Breast epithelium (tissue), 4 donors: ENCODE data around the gene KRTAP4-6. TPM values are rescaled to one million over a fixed set of nuclear protein-coding genes. Genes with fewer than 3 reads are reported as not detected.
"Not testable (repeated sequence)": the region's sequence is repeated elsewhere in the genome, so short reads cannot be mapped to it uniquely, and the experiment has no call there.

Experiments
- DNase-seq, 2 donors: peaks; one replicate each; pipeline ENCODE4 v3.0.0-alpha.2; 2019; ENCODE audit warnings: low spot score in 2 of 2
- H3K27ac ChIP-seq, 2 donors: fragments of 200-600 bp; sonication (generic) in 1 of 2; one replicate each; pipeline ENCODE4 v1.5.1; 2016 to 2019; ENCODE audit warnings: mild to moderate bottlenecking in 1 of 2
- H3K27me3 ChIP-seq, 2 donors: fragments of 200-600 bp; sonication (generic) in 1 of 2; one replicate each; pipeline versions ENCODE4 v1.5.1 to v1.6.0; 2017 to 2019; ENCODE audit warnings: control low read depth in 1 of 2, mild to moderate bottlenecking in 1 of 2
- H3K36me3 ChIP-seq: fragments of 200-600 bp; one replicate; pipeline ENCODE4 v1.5.1; 2019
- H3K4me1 ChIP-seq, 2 donors: fragments of 200-600 bp; sonication (generic); one replicate each; pipeline ENCODE4 v1.5.1; 2016 to 2019; ENCODE audit warnings: control low read depth in 1 of 2
- H3K4me3 ChIP-seq, 3 donors: fragments of 200-600 bp; sonication (generic); 1 replicate in 2 of 3; 2 replicates in 1 of 3; pipeline ENCODE4 v1.5.1; 2016 to 2019; ENCODE audit warnings: mild to moderate bottlenecking in 3 of 3, moderate library complexity in 2 of 3
- H3K9me3 ChIP-seq, 2 donors: fragments of 200-600 bp; sonication (generic) in 1 of 2; one replicate each; pipeline ENCODE4 v1.5.1; 2016 to 2019; ENCODE audit warnings: control low read depth in 1 of 2
- POLR2A ChIP-seq: fragments of 450-650 bp; IDR thresholded peaks from one replicate; pipeline ENCODE4 v1.6.1; 2016; ENCODE audit warnings: antibody characterized with exemption, mild to moderate bottlenecking, moderate library complexity
- POLR2AphosphoS5 ChIP-seq, 3 donors: sonication (generic); formaldehyde crosslinking; IDR thresholded peaks; one replicate each; pipeline ENCODE4 v1.6.1; 2017; ENCODE audit warnings: antibody characterized with exemption in 3 of 3
- intact Hi-C: fragments of 100-400 bp; cut with DNase I; formaldehyde crosslinking; loops from one replicate; pipeline ENCODE4 v1.15.1; 2023; ENCODE audit warnings: low total_unique reads
- total RNA-seq, 3 donors: library from RNA; depleted of rRNA; stranded (reverse); fragments of >200 nt; gene quantifications; one replicate each; pipeline ENCODE4 v1.1.0, GENCODE V29; 2016
- TF ChIP-seq, protein P1 (sequence below), 3 donors: fragments of 450-650 bp; IDR thresholded peaks; one replicate each; pipeline ENCODE4 v1.5.1; 2016 to 2017; ENCODE audit warnings: antibody characterized with exemption in 3 of 3, mild to moderate bottlenecking in 3 of 3, moderate library complexity in 3 of 3

The KRTAP4-6 gene
- total RNA-seq, 3 donors from 2014 or later, result not detected

DNA sequence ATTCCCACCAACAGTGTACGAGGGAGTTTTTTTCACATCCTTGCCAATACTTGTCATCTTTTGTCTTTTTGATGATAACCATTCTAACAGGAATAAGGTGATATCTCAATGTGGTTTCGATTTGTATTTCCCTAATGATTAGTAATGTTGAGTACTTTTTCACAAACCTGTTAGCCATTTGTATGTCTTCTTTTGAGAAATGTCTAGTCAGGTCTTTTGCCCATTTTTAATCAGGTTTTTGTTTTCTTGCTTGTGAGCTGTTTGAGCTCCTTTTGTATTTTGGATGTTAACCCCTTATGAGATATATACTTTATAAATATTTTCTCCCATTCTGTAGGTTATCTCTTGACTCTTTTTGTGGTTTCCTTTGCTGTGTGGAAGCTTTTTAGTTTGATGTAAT, 11.2 kb upstream of the KRTAP4-6 start:
- no peaks in the 10 kb centered on the region for H3K9me3 ChIP-seq
- no peak overlapping the region for H3K27ac ChIP-seq
- no peak overlapping the region for H3K4me3 ChIP-seq
- TF ChIP-seq POLR2AphosphoS5 (IDR thresholded peaks at IDR 0.05) (no peak), POLR2A (no peak)
- TF ChIP-seq, protein P1, sequence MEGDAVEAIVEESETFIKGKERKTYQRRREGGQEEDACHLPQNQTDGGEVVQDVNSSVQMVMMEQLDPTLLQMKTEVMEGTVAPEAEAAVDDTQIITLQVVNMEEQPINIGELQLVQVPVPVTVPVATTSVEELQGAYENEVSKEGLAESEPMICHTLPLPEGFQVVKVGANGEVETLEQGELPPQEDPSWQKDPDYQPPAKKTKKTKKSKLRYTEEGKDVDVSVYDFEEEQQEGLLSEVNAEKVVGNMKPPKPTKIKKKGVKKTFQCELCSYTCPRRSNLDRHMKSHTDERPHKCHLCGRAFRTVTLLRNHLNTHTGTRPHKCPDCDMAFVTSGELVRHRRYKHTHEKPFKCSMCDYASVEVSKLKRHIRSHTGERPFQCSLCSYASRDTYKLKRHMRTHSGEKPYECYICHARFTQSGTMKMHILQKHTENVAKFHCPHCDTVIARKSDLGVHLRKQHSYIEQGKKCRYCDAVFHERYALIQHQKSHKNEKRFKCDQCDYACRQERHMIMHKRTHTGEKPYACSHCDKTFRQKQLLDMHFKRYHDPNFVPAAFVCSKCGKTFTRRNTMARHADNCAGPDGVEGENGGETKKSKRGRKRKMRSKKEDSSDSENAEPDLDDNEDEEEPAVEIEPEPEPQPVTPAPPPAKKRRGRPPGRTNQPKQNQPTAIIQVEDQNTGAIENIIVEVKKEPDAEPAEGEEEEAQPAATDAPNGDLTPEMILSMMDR (IDR thresholded peaks at IDR 0.05), result no peak
- DNase-seq, result no peak
- H3K36me3 ChIP-seq, result no peaks in the 10 kb centered on the region
- H3K27me3 ChIP-seq, result no peaks in the 10 kb centered on the region
- H3K4me1 ChIP-seq, result no peaks in the 10 kb centered on the region
- intact Hi-C loops, result no loop called here

DNA sequence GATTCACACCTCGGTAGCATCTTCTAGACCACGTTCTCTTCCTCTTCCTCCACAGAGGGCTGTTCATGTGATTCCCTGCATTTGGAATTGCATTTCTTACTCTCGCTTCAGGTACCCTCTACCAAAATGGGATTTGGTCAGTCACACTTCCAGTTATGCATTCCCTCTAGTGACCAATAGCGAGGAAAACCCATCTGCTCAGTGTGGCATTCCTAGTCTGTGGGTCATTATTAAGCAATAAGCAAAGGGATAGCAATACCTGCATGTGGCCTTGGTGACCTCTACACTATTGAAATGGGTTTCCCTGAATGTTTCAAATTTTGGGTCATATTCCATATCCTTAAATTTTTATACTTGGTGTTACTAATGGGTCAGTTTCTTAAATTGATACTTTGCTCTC, 9.7 kb upstream of the KRTAP4-6 start:
- H3K27me3 ChIP-seq, result no peaks in the 10 kb centered on the region
- H3K4me3 ChIP-seq, result no peak overlapping the region
- no peaks in the 10 kb centered on the region for H3K4me1 ChIP-seq
- no peaks in the 10 kb centered on the region for H3K9me3 ChIP-seq
- intact Hi-C loops, result no loop called here
- no peak for DNase-seq
- no peaks in the 10 kb centered on the region for H3K36me3 ChIP-seq
- no peak overlapping the region for H3K27ac ChIP-seq
- no peak for TF ChIP-seq POLR2A
- TF ChIP-seq, protein P1 (IDR thresholded peaks at IDR 0.05), result no peak
- TF ChIP-seq POLR2AphosphoS5 (IDR thresholded peaks at IDR 0.05), result no peak

DNA sequence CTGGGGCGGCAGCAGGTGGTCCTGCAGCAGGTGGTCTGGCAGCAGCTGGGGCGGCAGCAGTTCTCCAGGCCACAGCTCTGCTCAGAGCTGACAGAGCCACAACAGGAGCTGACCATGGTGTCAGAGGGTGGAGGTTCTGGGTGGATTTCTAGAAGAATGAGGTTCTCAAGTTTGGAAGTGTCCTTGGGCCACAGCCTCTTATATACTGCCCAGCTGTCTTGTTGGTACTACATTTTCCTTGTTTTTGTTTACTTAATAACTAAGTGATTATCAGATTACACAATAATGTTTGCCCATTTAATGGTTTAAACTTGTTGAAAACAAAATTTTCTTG, 9.3 kb upstream of the KRTAP4-6 start, which contains the start of gene KRTAP4-5:
Gene KRTAP4-5 (minus strand): TSS at position 174 of the 334 bp plus-strand sequence. CDS start 58 bp downstream, at position 116.
- H3K27me3 ChIP-seq, result no peaks in the 10 kb centered on the region
- no peak for TF ChIP-seq POLR2AphosphoS5 (IDR thresholded peaks at IDR 0.05)
- TF ChIP-seq, protein P1 (IDR thresholded peaks at IDR 0.05), result no peak
- TF ChIP-seq POLR2A, result no peak
- no peak within 1 kb of the TSS for H3K4me3 ChIP-seq
- no peaks in the 10 kb centered on the region for H3K36me3 ChIP-seq
- no peaks in the 10 kb centered on the region for H3K9me3 ChIP-seq
- H3K27ac ChIP-seq, result no peak within 1 kb of the TSS
- H3K4me1 ChIP-seq, result no peaks in the 10 kb centered on the region
- intact Hi-C loops, result no loop called here
- no peak for DNase-seq

DNA sequence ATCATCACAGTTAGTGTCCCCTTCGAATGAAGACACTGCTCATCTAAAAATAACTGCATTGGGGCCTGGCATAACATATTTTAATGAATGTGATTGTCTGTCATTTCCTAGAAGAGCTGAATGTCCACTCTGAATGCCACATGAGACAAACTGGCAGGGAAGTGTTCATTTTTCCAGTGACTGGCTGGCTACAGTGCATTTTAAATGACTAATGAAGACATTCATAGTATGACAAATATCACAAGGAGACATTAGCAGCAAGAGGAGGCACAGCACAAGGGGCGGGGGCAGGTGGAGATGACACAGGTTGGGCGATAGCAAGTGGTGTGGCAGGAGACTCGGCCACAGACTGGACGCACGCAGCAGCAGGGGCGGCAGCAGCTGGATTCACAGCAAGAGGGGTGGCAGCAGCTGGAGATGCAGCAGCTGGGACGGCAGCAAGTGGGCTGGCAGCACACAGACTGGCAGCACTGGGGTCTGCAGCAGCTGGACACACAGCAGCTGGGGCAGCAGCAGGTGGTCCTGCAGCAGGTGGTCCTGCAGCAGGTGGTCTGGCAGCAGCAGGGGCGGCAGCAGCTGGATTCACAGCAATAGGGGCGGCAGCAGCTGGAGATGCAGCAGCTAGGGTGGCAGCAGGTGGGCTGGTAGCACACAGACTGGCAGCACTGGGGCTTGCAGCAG, 8.8 kb upstream of the KRTAP4-6 start:
- H3K36me3 ChIP-seq, H3K4me3 ChIP-seq, H3K4me1 ChIP-seq, H3K9me3 ChIP-seq, intact Hi-C loops, DNase-seq, H3K27ac ChIP-seq, H3K27me3 ChIP-seq: not testable (repeated sequence)

DNA sequence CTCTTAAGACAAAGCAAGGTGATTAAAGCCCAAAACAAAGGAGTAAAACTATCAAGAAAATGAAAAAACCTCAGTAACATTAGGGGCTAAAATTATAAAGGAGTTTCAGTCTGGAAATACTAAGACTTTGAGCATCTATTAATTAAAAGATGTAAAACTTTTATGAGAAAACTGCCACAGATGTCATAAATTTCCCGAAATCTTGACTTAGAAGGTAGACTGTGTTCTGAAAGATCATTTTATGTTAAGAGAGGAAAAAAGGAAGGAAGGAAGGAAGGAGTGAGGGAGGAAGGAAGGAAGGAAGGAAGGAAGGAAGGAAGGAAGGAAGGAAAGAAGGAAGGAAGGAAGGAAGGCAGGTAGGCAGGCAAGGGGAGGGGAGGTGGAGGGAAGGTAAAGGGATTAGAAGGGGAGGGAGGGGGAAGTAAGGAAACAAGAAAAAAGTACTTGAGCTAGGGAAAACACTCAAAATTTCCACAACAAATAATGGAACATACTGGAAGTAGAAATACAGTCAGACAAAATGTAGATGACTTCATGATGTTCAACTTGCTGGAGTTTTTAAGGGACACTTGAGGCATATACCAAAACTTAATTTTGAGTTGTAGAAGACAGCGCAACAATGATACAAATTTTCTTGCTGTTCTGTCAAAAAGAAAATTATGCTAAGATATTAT, 7.3 kb upstream of the KRTAP4-6 start:
- intact Hi-C loops, result no loop called here
- Histone ChIP-seq H3K9me3 (peaks cover 8 to 11% of the 10 kb centered on the region in 2 donors), H3K27me3 (no peaks in the 10 kb centered on the region), H3K36me3 (no peaks in the 10 kb centered on the region), H3K4me1 (no peaks in the 10 kb centered on the region), H3K27ac (no peak overlapping the region), H3K4me3 (no peak overlapping the region)
- TF ChIP-seq POLR2A (no peak), POLR2AphosphoS5 (IDR thresholded peaks at IDR 0.05) (no peak)
- TF ChIP-seq, protein P1 (IDR thresholded peaks at IDR 0.05), result no peak
- DNase-seq, result no peak
